K562 (cell line): ENCODE measurements around the gene FBN1. TPM values are rescaled to one million over a fixed set of nuclear protein-coding genes. Genes with fewer than 3 reads are reported as not detected.

Source experiments
- ATAC-seq: fragments of 200-7000 bp; cut with Tn5 transposase; 3 replicates; pipeline ENCODE4 v1.9.1; 2020; ENCODE audit warnings: moderate library complexity
- BruUV-seq: library from RNA; stranded (reverse); fragments of 400-500 nt; replicated peaks from 2 replicates; lab custom pipeline; 2021; lab: Mats Ljungman, UMichigan
- CTCF ChIA-PET: fragments of 300-600 bp; formaldehyde crosslinking; extraction: SDS; loops from one replicate; lab custom pipeline; 2021; ENCODE audit warnings: low intra/inter-chr PET ratio; lab: Yijun Ruan, JAX
- POLR2A ChIA-PET: fragments of 300-600, 350-650 bp; sonication (Branson Sonifier 250); formaldehyde crosslinking; extraction: SDS; loops from one replicate; lab custom pipeline; 2021; ENCODE audit warnings: antibody characterized with exemption, inconsistent platforms; lab: Yijun Ruan, JAX
- DNase-seq, 4 experiments: peaks; one replicate each; pipeline versions ENCODE4 v3.0.0 to v3.0.0-alpha.2; 2011 to 2018; ENCODE audit warnings: low spot score in 3 of 4, mixed read lengths in 3 of 4; ENCODE audit errors: extremely low read depth in 1 of 4
- FAIRE-seq: peaks from 2 replicates; lab custom pipeline; 2011; peaks lifted over from hg19 to GRCh38; lab: Jason Lieb, UNC
- H2AFZ ChIP-seq: 2 replicates; pipeline ENCODE4 v1.6.0; 2011; ENCODE audit warnings: low read depth, low read length, control low read depth, inconsistent platforms
- H3K27ac ChIP-seq: fragments of 200-600 bp; 3 replicates; pipeline ENCODE4 v1.8.0; 2011; ENCODE audit warnings: low read depth, mild to moderate bottlenecking, control low read depth, inconsistent platforms, low read length, moderate library complexity, mixed read lengths; ENCODE audit errors: extremely low read depth
- H3K27me3 ChIP-seq, 2 experiments: fragments of 300-600 bp in 1 of 2; 2 replicates in 1 of 2; 3 replicates in 1 of 2; pipeline versions ENCODE4 v1.6.0 to v1.8.0; 2011; ENCODE audit warnings: inconsistent platforms in 2 of 2, low read length in 2 of 2, mild to moderate bottlenecking in 1 of 2, mixed read lengths in 1 of 2, moderate library complexity in 1 of 2; ENCODE audit not compliant: control insufficient read depth in 2 of 2, insufficient read depth in 2 of 2
- H3K36me3 ChIP-seq: fragments of 300-600 bp; 3 replicates; pipeline ENCODE4 v1.8.0; 2011; ENCODE audit warnings: mild to moderate bottlenecking, low read length, inconsistent platforms; ENCODE audit not compliant: control insufficient read depth, insufficient read depth
- H3K4me1 ChIP-seq, 2 experiments: fragments of 200-600 bp in 1 of 2; replicated peaks in 1 of 2; 2 replicates in 1 of 2; 3 replicates in 1 of 2; pipeline versions ENCODE4 v1.5.1 to v1.8.0; 2011; ENCODE audit warnings: inconsistent platforms in 2 of 2, low read length in 2 of 2, mild to moderate bottlenecking in 1 of 2, mixed read lengths in 1 of 2, moderate library complexity in 1 of 2; ENCODE audit not compliant: control insufficient read depth in 2 of 2, insufficient read depth in 2 of 2
- H3K4me2 ChIP-seq: 2 replicates; pipeline ENCODE4 v1.6.1; 2011; ENCODE audit warnings: low read length, control low read depth, inconsistent platforms, mixed read lengths; ENCODE audit not compliant: insufficient read depth
- H3K4me3 ChIP-seq: fragments of 200-600 bp; sonication (generic), shearing (Covaris generic); 2 replicates; pipeline ENCODE4 v1.5.1; 2016; ENCODE audit warnings: control low read depth, inconsistent platforms
- H3K79me2 ChIP-seq: fragments of 200-600 bp; 3 replicates; pipeline ENCODE4 v1.8.0; 2011; ENCODE audit warnings: low read length, inconsistent platforms; ENCODE audit not compliant: control insufficient read depth, insufficient read depth
- H3K9ac ChIP-seq, 2 experiments: 2 replicates each; pipeline versions ENCODE4 v1.6.0 to v1.6.1; 2011; ENCODE audit warnings: low read depth in 2 of 2, low read length in 2 of 2, control low read depth in 1 of 2, inconsistent platforms in 1 of 2, mild to moderate bottlenecking in 1 of 2, mixed read lengths in 1 of 2; ENCODE audit not compliant: insufficient read depth in 1 of 2
- H3K9me1 ChIP-seq: one replicate; pipeline ENCODE4 v1.6.0; 2011; ENCODE audit warnings: inconsistent platforms, mild to moderate bottlenecking, low read length, moderate library complexity; ENCODE audit not compliant: control insufficient read depth, insufficient read depth
- H3K9me3 ChIP-seq: replicated peaks from 2 replicates; pipeline ENCODE4 v1.5.1; 2011; ENCODE audit warnings: low read depth, low read length, inconsistent platforms; ENCODE audit not compliant: control insufficient read depth, insufficient read depth
- H4K20me1 ChIP-seq: replicated peaks from 2 replicates; pipeline ENCODE4 v1.6.1; 2011; ENCODE audit warnings: low read length, inconsistent platforms, mixed read lengths; ENCODE audit not compliant: control insufficient read depth, insufficient read depth
- KAT7 ChIP-seq: sonication (generic); formaldehyde crosslinking; IDR thresholded peaks from 2 replicates; pipeline ENCODE4 v1.8.0; 2022; ENCODE audit warnings: missing genetic modification reagents, mild to moderate bottlenecking, borderline replicate concordance
- NFIX ChIP-seq: fragments of 250-450 bp; sonication (Bioruptor Pico); IDR thresholded peaks from 2 replicates; pipeline ENCODE4 v1.4.0; 2020; ENCODE audit warnings: low read depth, mild to moderate bottlenecking, moderate library complexity
- NKRF ChIP-seq: fragments of 450-650 bp; IDR thresholded peaks from 2 replicates; pipeline ENCODE4 v1.6.1; 2016; ENCODE audit warnings: borderline replicate concordance
- RAD21 ChIP-seq, 2 experiments: fragments of 250-450 bp in 1 of 2; fragments of 450-650 bp in 1 of 2; sonication (Bioruptor Pico) in 1 of 2; formaldehyde crosslinking in 1 of 2; IDR thresholded peaks in 1 of 2; conservative IDR thresholded peaks in 1 of 2; 2 replicates each; pipeline versions ENCODE4 v1.4.0 to v1.8.0; 2020 to 2022; ENCODE audit warnings: mild to moderate bottlenecking in 2 of 2, moderate library complexity in 1 of 2
- SNIP1 ChIP-seq: fragments of 450-650 bp; IDR thresholded peaks from 2 replicates; pipeline ENCODE4 v1.7.1; 2017; ENCODE audit warnings: low read depth, mild to moderate bottlenecking
- TEAD1 ChIP-seq, 2 experiments: fragments of 450-650 bp in 1 of 2; sonication (generic) in 1 of 2; formaldehyde crosslinking; IDR thresholded peaks; 2 replicates each; pipeline versions ENCODE4 v1.4.0 to v1.8.0; 2020 to 2022; ENCODE audit warnings: mild to moderate bottlenecking in 2 of 2, missing genetic modification reagents in 1 of 2
- TFE3 ChIP-seq: fragments of 450-650 bp; formaldehyde crosslinking; IDR thresholded peaks from 2 replicates; pipeline ENCODE4 v1.4.0; 2020; ENCODE audit warnings: mild to moderate bottlenecking, mixed read lengths
- ZNF217 ChIP-seq: sonication (generic); formaldehyde crosslinking; IDR thresholded peaks from 2 replicates; pipeline ENCODE4 v1.8.0; 2022; ENCODE audit warnings: mild to moderate bottlenecking, missing genetic modification reagents
- ZNF347 ChIP-seq: fragments of 450-650 bp; formaldehyde crosslinking; IDR thresholded peaks from 2 replicates; pipeline ENCODE4 v1.4.0; 2020; ENCODE audit warnings: low read depth, mild to moderate bottlenecking, moderate library complexity
- ZNF398 ChIP-seq: fragments of 250-450 bp; sonication (Bioruptor Pico); IDR thresholded peaks from 2 replicates; pipeline ENCODE4 v1.8.0; 2021; ENCODE audit warnings: moderate library complexity, mild to moderate bottlenecking, inconsistent platforms
- ZNF76 ChIP-seq: fragments of 250-450 bp; sonication (Bioruptor Pico); IDR thresholded peaks from 2 replicates; pipeline ENCODE4 v1.4.0; 2020; ENCODE audit warnings: mild to moderate bottlenecking, moderate library complexity, borderline replicate concordance
- WGBS: fragments of 100-300 bp; shearing (Covaris generic); methylation state at CpG from one replicate; pipeline ENCODE4 v1.1.6; 2016; ENCODE audit warnings: low coverage, mixed read lengths; ENCODE audit not compliant: insufficient coverage; ENCODE audit errors: missing lambda C conversion rate; 5-methylcytosine and 5-hydroxymethylcytosine counted together
- in situ Hi-C: fragments of 300-500 bp; cut with MboI; formaldehyde crosslinking; loops from 4 replicates; pipeline ENCODE4 v1.15.0; 2018; ENCODE audit warnings: inconsistent platforms, mixed read lengths
- intact Hi-C: fragments of 100-400 bp; cut with micrococcal nuclease; formaldehyde crosslinking; loops from 2 replicates; pipeline ENCODE4 v1.14.2; 2022
- polyA plus RNA-seq, 8 experiments: library from polyadenylated mRNA; depleted of rRNA in 4 of 8; stranded (reverse) in 5 of 8; unstranded in 3 of 8; fragments of >200 nt; fragmentation: Nextera tagmentation in 2 of 8; fragmentation: Illumina TruSeq in 1 of 8; extraction: Ambion mirVana in 2 of 8; extraction: Trizol in 1 of 8; gene quantifications; 2 replicates each; pipeline versions ENCODE4 v1.2.1 to v1.2.3, GENCODE V29; 2011 to 2014; ENCODE audit warnings: inconsistent platforms in 1 of 8, missing spikeins in 1 of 8
- total RNA-seq, 7 experiments: library from RNA; depleted of rRNA in 6 of 7; stranded (reverse); fragments of >200 nt in 6 of 7; fragmentation: Illumina TruSeq in 2 of 7; extraction: Trizol in 2 of 7; gene quantifications; 2 replicates each; pipeline versions ENCODE4 v1.2.1 to v1.2.3, GENCODE V29; 2011 to 2021; ENCODE audit warnings: low replicate concordance in 1 of 7

The FBN1 gene
- total and polyA plus RNA-seq, 9 of the 15 experiments (the other 6 are each of a cell fraction or from before 2014, with no cell fraction given) = 0.15 to 1.2 (median 0.60) TPM

- no peak for DNase-seq
- ChIA-PET CTCF (no interaction called here), POLR2A (interaction anchor here (0.6 kb wide), 1 partner anchor 11 kb away, joined by 3 read pairs; no protein-coding TSS in a partner anchor)
- no peak overlapping the region for H2AFZ ChIP-seq
- peaks cover 0 to 5% of the 10 kb centered on the region in 2 experiments; a peak in 1 of 5 replicates for H3K27me3 ChIP-seq
- no peaks in the 10 kb centered on the region for H4K20me1 ChIP-seq
- H3K4me1 ChIP-seq = no peaks in the 10 kb centered on the region
- no peaks in the 10 kb centered on the region for H3K36me3 ChIP-seq
- in situ Hi-C loops = no loop called here
- 7% methylated on average over 6 of the region's 6 CpGs for WGBS
- BruUV-seq = no TSS peak
- TF ChIP-seq TFE3 (CRISPR knock-in tag) (no peak), ZNF217 (CRISPR knock-in tag) (no peak), ZNF398 (CRISPR knock-in tag) (no peak), RAD21 (CRISPR knock-in tag; conservative IDR thresholded peaks at IDR 0.05 in 1 of 2, IDR thresholded peaks at IDR 0.05 in 1 of 2) (no peak), SNIP1 (no peak), TEAD1 (CRISPR knock-in tag; IDR thresholded peaks at IDR 0.05) (no peak), NKRF (no peak), KAT7 (CRISPR knock-in tag) (no peak), ZNF76 (CRISPR knock-in tag) (no peak), NFIX (CRISPR knock-in tag) (no peak), ZNF347 (no peak)
- no peak overlapping the region for H3K27ac ChIP-seq
- no peak for ATAC-seq
- no peak for FAIRE-seq
- H3K9ac ChIP-seq = no peak overlapping the region
- intact Hi-C loops = no loop called here
- no peaks in the 10 kb centered on the region for H3K9me1 ChIP-seq
- H3K9me3 ChIP-seq = no peaks in the 10 kb centered on the region
- no peak overlapping the region for H3K4me2 ChIP-seq
- no peaks in the 10 kb centered on the region for H3K79me2 ChIP-seq
- no peak overlapping the region for H3K4me3 ChIP-seq
These were observed 167.6 kb downstream of the FBN1 start for GRCh38 chr15:48477795-48478360.
